GM23338 (cell line): ENCODE results near the gene BARX2. TPM values are rescaled to one million over a fixed set of nuclear protein-coding genes. Genes with fewer than 3 reads are reported as not detected.

ENCODE experiments used
- ATAC-seq: fragments of 200-7000 bp; cut with Tn5 transposase; 3 replicates; pipeline ENCODE4 v1.9.1; 2020
- DNase-seq: peaks from one replicate; pipeline ENCODE4 v3.0.0-alpha.2; 2015; ENCODE audit warnings: low spot score
- H2AFZ ChIP-seq: fragments of 200-600 bp; sonication (generic); 2 replicates; pipeline ENCODE4 v1.8.0; 2016; ENCODE audit warnings: antibody characterized with exemption, mild to moderate bottlenecking, moderate library complexity
- H3F3A ChIP-seq: fragments of 200-600 bp; sonication (generic); replicated peaks from 2 replicates; pipeline ENCODE4 v1.8.0; 2017; ENCODE audit warnings: antibody characterized with exemption, mixed run types, low read depth
- H3K27ac ChIP-seq: fragments of 200-600 bp; sonication (generic); 2 replicates; pipeline ENCODE4 v1.6.1; 2016; ENCODE audit warnings: low read depth
- H3K27me3 ChIP-seq: fragments of 200-600 bp; sonication (generic); 2 replicates; pipeline ENCODE4 v1.8.0; 2016; ENCODE audit warnings: mild to moderate bottlenecking, mixed run types, moderate library complexity; ENCODE audit not compliant: insufficient read depth
- H3K36me3 ChIP-seq: fragments of 200-600 bp; sonication (generic); 2 replicates; pipeline ENCODE4 v1.8.0; 2016; ENCODE audit warnings: mild to moderate bottlenecking; ENCODE audit not compliant: insufficient read depth
- H3K4me1 ChIP-seq: fragments of 200-600 bp; sonication (generic); 2 replicates; pipeline ENCODE4 v1.8.0; 2016; ENCODE audit warnings: mild to moderate bottlenecking, moderate library complexity; ENCODE audit not compliant: insufficient read depth
- H3K4me2 ChIP-seq: fragments of 200-600 bp; sonication (generic); 2 replicates; pipeline ENCODE4 v1.7.1; 2017; ENCODE audit warnings: mixed run types
- H3K4me3 ChIP-seq: fragments of 200-600 bp; sonication (generic); 2 replicates; pipeline ENCODE4 v1.6.1; 2016; ENCODE audit warnings: mixed run types
- H3K79me2 ChIP-seq: fragments of 200-600 bp; sonication (generic); replicated peaks from 2 replicates; pipeline ENCODE4 v1.8.0; 2017; ENCODE audit warnings: mild to moderate bottlenecking; ENCODE audit not compliant: insufficient read depth
- H3K9me2 ChIP-seq: fragments of 200-600 bp; sonication (generic); 2 replicates; pipeline ENCODE4 v1.8.0; 2017; ENCODE audit not compliant: insufficient read depth
- H4K20me1 ChIP-seq: fragments of 200-600 bp; sonication (generic); replicated peaks from 2 replicates; pipeline ENCODE4 v1.8.0; 2017; ENCODE audit warnings: mild to moderate bottlenecking; ENCODE audit not compliant: insufficient read depth
- H3K27ac Mint-ChIP-seq: 2 replicates; pipeline ENCODE4 v1.8.0; 2020; ENCODE audit warnings: inconsistent platforms, mild to moderate bottlenecking, moderate library complexity, mixed read lengths
- H3K27me3 Mint-ChIP-seq: 3 replicates; pipeline ENCODE4 v1.8.0; 2022; ENCODE audit warnings: low read depth, mild to moderate bottlenecking, moderate library complexity, mixed read lengths, inconsistent platforms; ENCODE audit not compliant: insufficient read depth, poor library complexity
- H3K36me3 Mint-ChIP-seq: 3 replicates; pipeline ENCODE4 v1.8.0; 2021; ENCODE audit warnings: low read depth, mild to moderate bottlenecking, inconsistent platforms, moderate library complexity, mixed read lengths
- H3K4me1 Mint-ChIP-seq: 3 replicates; pipeline ENCODE4 v1.8.0; 2020; ENCODE audit warnings: mild to moderate bottlenecking, inconsistent platforms, mixed read lengths
- H3K4me3 Mint-ChIP-seq: 3 replicates; pipeline ENCODE4 v1.8.0; 2021; ENCODE audit warnings: moderate library complexity, mild to moderate bottlenecking, inconsistent platforms, mixed read lengths
- H3K9me3 Mint-ChIP-seq: 3 replicates; pipeline ENCODE4 v1.8.0; 2020; ENCODE audit warnings: moderate library complexity, mild to moderate bottlenecking, inconsistent platforms, mixed read lengths
- CREB1 ChIP-seq: fragments of 250-450 bp; sonication (Bioruptor Pico); IDR thresholded peaks from 2 replicates; pipeline ENCODE4 v1.5.0; 2020; ENCODE audit warnings: low read depth, mild to moderate bottlenecking, moderate library complexity
- EZH2 ChIP-seq: fragments of 200-600 bp; sonication (generic); IDR thresholded peaks from one replicate; pipeline ENCODE4 v1.8.0; 2017; ENCODE audit warnings: antibody characterized with exemption, mild to moderate bottlenecking, low read depth; ENCODE audit not compliant: unreplicated experiment
- EZH2phosphoT487 ChIP-seq: fragments of 200-600 bp; sonication (generic); IDR thresholded peaks from one replicate; pipeline ENCODE4 v1.8.1; 2018; ENCODE audit warnings: antibody characterized with exemption; ENCODE audit not compliant: unreplicated experiment
- JUNB ChIP-seq: IDR thresholded peaks from one replicate; pipeline ENCODE4 v1.6.1; 2016; ENCODE audit warnings: antibody characterized with exemption; ENCODE audit not compliant: unreplicated experiment
- NANOG ChIP-seq: IDR thresholded peaks from 2 replicates; pipeline ENCODE4 v1.6.1; 2016; ENCODE audit warnings: antibody characterized with exemption, borderline replicate concordance
- POLR2AphosphoS5 ChIP-seq: IDR thresholded peaks from 2 replicates; pipeline ENCODE4 v1.6.1; 2016; ENCODE audit warnings: antibody characterized with exemption, low read depth
- STAT1 ChIP-seq: IDR thresholded peaks from one replicate; pipeline ENCODE4 v1.6.1; 2016; ENCODE audit warnings: antibody characterized with exemption; ENCODE audit not compliant: unreplicated experiment
- ZNF114 ChIP-seq: fragments of 250-450 bp; sonication (Bioruptor Pico); IDR thresholded peaks from 2 replicates; pipeline ENCODE4 v1.5.0; 2020; ENCODE audit warnings: mild to moderate bottlenecking, moderate library complexity
- ZNF331 ChIP-seq: fragments of 250-450 bp; sonication (Bioruptor Pico); IDR thresholded peaks from 2 replicates; pipeline ENCODE4 v1.5.0; 2020; ENCODE audit warnings: low read depth, mild to moderate bottlenecking, moderate library complexity
- polyA plus RNA-seq: library from polyadenylated mRNA; unstranded; fragments of >200 nt; fragmentation: Nextera tagmentation; extraction: Ambion mirVana; gene quantifications from 2 replicates; pipeline ENCODE4 v1.2.1, GENCODE V29; 2016
- total RNA-seq: library from RNA; depleted of rRNA; stranded (reverse); fragments of >200 nt; shearing (Covaris generic); gene quantifications from 2 replicates; pipeline ENCODE4 v1.2.3, GENCODE V29; 2014
- TF ChIP-seq, protein P1 (sequence below): IDR thresholded peaks from one replicate; pipeline ENCODE4 v1.6.1; 2018; ENCODE audit warnings: antibody characterized with exemption; ENCODE audit not compliant: unreplicated experiment
- TF ChIP-seq, protein P2 (sequence below): IDR thresholded peaks from 2 replicates; pipeline ENCODE4 v1.6.1; 2016; ENCODE audit warnings: antibody characterized with exemption
- TF ChIP-seq, protein P3 (sequence below), 2 experiments: fragments of 200-600 bp in 1 of 2; sonication (generic) in 1 of 2; conservative IDR thresholded peaks; 2 replicates each; pipeline versions ENCODE4 v1.5.1 to v1.6.1; 2016 to 2017; ENCODE audit warnings: antibody characterized with exemption in 2 of 2, low read depth in 2 of 2, mild to moderate bottlenecking in 2 of 2, moderate library complexity in 1 of 2
- TF ChIP-seq, protein P4 (sequence below): fragments of 250-450 bp; sonication (Bioruptor Pico); IDR thresholded peaks from 2 replicates; pipeline ENCODE4 v1.5.0; 2020; ENCODE audit warnings: mild to moderate bottlenecking, moderate library complexity

Gene BARX2
- total and polyA plus RNA-seq, 2 experiments from 2014 or later: not detected

DNA sequence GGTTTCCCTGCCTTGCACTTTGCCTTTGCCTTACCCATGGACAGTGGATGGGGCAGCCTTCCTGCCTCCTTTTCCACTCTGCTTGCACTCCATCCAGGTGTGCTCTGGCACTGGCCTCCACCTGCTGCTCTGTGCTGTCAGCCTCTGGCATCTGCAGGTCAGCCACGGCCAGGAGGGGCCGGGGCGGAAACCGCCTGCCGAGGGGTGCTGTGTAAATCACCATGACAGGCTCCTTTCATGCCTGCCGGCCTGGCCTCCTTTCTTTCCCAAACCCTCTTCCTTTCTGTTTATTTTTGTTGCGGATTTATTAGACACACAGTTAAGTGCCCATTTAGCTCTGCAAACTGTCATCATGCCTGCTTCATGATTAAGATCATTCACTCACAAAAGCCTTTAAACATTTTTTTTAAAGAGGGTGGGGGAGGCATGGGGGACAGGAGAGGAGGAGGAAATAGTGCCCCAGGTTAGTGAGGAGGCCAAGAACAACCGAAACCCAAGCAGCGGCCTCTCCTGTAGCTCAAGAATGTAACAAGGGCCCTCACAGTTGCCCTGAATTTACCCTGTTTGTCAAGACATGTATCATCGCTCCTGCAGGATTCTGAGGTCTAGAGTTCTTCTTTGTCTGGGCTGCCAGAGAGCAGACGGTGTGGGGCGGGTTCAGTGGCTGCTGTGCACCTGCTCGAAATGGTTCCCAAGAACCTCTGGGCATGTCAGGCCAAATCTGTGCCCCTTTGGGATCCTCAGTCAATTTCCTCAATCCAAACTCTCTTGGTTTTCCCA lies 83.3 kb downstream of the BARX2 start:
- no peaks in the 10 kb centered on the region for H3K79me2 ChIP-seq
- Mint-ChIP-seq H3K27me3 (peaks cover 4% of the 10 kb centered on the region), H3K9me3 (peaks cover 4% of the 10 kb centered on the region; the same call in 2 of the 3 replicates), H3K27ac (no peak overlapping the region), H3K4me3 (no peak overlapping the region), H3K36me3 (0 out of 3 replicates have a peak, but pooled peaks cover 3% of the 10 kb centered on the region), H3K4me1 (peaks cover 20% of the 10 kb centered on the region)
- peaks cover 8% of the 10 kb centered on the region; the same call in 1 of the 2 replicates for H3K4me1 ChIP-seq
- H3K4me2 ChIP-seq: no peak overlapping the region
- H3F3A ChIP-seq: no peaks in the 10 kb centered on the region
- H3K27me3 ChIP-seq: no peaks in the 10 kb centered on the region
- no peak overlapping the region for H3K4me3 ChIP-seq
- DNase-seq: no peak
- TF ChIP-seq, protein P1, sequence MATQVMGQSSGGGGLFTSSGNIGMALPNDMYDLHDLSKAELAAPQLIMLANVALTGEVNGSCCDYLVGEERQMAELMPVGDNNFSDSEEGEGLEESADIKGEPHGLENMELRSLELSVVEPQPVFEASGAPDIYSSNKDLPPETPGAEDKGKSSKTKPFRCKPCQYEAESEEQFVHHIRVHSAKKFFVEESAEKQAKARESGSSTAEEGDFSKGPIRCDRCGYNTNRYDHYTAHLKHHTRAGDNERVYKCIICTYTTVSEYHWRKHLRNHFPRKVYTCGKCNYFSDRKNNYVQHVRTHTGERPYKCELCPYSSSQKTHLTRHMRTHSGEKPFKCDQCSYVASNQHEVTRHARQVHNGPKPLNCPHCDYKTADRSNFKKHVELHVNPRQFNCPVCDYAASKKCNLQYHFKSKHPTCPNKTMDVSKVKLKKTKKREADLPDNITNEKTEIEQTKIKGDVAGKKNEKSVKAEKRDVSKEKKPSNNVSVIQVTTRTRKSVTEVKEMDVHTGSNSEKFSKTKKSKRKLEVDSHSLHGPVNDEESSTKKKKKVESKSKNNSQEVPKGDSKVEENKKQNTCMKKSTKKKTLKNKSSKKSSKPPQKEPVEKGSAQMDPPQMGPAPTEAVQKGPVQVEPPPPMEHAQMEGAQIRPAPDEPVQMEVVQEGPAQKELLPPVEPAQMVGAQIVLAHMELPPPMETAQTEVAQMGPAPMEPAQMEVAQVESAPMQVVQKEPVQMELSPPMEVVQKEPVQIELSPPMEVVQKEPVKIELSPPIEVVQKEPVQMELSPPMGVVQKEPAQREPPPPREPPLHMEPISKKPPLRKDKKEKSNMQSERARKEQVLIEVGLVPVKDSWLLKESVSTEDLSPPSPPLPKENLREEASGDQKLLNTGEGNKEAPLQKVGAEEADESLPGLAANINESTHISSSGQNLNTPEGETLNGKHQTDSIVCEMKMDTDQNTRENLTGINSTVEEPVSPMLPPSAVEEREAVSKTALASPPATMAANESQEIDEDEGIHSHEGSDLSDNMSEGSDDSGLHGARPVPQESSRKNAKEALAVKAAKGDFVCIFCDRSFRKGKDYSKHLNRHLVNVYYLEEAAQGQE: no peak
- no peak for TF ChIP-seq EZH2phosphoT487
- no peak for TF ChIP-seq STAT1
- TF ChIP-seq, protein P2, sequence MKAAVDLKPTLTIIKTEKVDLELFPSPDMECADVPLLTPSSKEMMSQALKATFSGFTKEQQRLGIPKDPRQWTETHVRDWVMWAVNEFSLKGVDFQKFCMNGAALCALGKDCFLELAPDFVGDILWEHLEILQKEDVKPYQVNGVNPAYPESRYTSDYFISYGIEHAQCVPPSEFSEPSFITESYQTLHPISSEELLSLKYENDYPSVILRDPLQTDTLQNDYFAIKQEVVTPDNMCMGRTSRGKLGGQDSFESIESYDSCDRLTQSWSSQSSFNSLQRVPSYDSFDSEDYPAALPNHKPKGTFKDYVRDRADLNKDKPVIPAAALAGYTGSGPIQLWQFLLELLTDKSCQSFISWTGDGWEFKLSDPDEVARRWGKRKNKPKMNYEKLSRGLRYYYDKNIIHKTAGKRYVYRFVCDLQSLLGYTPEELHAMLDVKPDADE: no peak
- no peak for TF ChIP-seq NANOG
- TF ChIP-seq, protein P3, sequence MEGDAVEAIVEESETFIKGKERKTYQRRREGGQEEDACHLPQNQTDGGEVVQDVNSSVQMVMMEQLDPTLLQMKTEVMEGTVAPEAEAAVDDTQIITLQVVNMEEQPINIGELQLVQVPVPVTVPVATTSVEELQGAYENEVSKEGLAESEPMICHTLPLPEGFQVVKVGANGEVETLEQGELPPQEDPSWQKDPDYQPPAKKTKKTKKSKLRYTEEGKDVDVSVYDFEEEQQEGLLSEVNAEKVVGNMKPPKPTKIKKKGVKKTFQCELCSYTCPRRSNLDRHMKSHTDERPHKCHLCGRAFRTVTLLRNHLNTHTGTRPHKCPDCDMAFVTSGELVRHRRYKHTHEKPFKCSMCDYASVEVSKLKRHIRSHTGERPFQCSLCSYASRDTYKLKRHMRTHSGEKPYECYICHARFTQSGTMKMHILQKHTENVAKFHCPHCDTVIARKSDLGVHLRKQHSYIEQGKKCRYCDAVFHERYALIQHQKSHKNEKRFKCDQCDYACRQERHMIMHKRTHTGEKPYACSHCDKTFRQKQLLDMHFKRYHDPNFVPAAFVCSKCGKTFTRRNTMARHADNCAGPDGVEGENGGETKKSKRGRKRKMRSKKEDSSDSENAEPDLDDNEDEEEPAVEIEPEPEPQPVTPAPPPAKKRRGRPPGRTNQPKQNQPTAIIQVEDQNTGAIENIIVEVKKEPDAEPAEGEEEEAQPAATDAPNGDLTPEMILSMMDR (conservative IDR thresholded peaks at IDR 0.05; ENCODE audit: low read depth in 2 of 2): no peak
- no peak for TF ChIP-seq EZH2
- no peak for TF ChIP-seq POLR2AphosphoS5
- TF ChIP-seq ZNF331 (CRISPR knock-in tag): no peak
- no peak for TF ChIP-seq CREB1
- no peak for TF ChIP-seq JUNB
- TF ChIP-seq ZNF114: no peak
- TF ChIP-seq, protein P4, sequence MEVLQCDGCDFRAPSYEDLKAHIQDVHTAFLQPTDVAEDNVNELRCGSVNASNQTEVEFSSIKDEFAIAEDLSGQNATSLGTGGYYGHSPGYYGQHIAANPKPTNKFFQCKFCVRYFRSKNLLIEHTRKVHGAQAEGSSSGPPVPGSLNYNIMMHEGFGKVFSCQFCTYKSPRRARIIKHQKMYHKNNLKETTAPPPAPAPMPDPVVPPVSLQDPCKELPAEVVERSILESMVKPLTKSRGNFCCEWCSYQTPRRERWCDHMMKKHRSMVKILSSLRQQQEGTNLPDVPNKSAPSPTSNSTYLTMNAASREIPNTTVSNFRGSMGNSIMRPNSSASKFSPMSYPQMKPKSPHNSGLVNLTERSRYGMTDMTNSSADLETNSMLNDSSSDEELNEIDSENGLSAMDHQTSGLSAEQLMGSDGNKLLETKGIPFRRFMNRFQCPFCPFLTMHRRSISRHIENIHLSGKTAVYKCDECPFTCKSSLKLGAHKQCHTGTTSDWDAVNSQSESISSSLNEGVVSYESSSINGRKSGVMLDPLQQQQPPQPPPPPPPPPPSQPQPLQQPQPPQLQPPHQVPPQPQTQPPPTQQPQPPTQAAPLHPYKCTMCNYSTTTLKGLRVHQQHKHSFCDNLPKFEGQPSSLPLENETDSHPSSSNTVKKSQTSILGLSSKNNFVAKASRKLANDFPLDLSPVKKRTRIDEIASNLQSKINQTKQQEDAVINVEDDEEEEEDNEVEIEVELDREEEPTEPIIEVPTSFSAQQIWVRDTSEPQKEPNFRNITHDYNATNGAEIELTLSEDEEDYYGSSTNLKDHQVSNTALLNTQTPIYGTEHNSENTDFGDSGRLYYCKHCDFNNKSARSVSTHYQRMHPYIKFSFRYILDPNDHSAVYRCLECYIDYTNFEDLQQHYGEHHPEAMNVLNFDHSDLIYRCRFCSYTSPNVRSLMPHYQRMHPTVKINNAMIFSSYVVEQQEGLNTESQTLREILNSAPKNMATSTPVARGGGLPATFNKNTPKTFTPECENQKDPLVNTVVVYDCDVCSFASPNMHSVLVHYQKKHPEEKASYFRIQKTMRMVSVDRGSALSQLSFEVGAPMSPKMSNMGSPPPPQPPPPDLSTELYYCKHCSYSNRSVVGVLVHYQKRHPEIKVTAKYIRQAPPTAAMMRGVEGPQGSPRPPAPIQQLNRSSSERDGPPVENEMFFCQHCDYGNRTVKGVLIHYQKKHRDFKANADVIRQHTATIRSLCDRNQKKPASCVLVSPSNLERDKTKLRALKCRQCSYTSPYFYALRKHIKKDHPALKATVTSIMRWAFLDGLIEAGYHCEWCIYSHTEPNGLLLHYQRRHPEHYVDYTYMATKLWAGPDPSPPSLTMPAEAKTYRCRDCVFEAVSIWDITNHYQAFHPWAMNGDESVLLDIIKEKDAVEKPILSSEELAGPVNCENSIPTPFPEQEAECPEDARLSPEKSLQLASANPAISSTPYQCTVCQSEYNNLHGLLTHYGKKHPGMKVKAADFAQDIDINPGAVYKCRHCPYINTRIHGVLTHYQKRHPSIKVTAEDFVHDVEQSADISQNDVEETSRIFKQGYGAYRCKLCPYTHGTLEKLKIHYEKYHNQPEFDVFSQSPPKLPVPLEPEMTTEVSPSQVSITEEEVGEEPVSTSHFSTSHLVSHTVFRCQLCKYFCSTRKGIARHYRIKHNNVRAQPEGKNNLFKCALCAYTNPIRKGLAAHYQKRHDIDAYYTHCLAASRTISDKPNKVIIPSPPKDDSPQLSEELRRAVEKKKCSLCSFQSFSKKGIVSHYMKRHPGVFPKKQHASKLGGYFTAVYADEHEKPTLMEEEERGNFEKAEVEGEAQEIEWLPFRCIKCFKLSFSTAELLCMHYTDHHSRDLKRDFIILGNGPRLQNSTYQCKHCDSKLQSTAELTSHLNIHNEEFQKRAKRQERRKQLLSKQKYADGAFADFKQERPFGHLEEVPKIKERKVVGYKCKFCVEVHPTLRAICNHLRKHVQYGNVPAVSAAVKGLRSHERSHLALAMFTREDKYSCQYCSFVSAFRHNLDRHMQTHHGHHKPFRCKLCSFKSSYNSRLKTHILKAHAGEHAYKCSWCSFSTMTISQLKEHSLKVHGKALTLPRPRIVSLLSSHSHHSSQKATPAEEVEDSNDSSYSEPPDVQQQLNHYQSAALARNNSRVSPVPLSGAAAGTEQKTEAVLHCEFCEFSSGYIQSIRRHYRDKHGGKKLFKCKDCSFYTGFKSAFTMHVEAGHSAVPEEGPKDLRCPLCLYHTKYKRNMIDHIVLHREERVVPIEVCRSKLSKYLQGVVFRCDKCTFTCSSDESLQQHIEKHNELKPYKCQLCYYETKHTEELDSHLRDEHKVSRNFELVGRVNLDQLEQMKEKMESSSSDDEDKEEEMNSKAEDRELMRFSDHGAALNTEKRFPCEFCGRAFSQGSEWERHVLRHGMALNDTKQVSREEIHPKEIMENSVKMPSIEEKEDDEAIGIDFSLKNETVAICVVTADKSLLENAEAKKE (CRISPR knock-in tag): no peak
- ATAC-seq: peak; percentile 29; the same call in 2 of the 3 replicates
- H3K27ac ChIP-seq: no peak overlapping the region
- 0 out of 2 replicates have a peak overlapping the region, but pooled peaks have one; percentile 56 for H2AFZ ChIP-seq
- H4K20me1 ChIP-seq: no peaks in the 10 kb centered on the region
- H3K36me3 ChIP-seq: no peaks in the 10 kb centered on the region
- H3K9me2 ChIP-seq: 0 out of 2 replicates have a peak, but pooled peaks cover 8% of the 10 kb centered on the region
